ENCODE data around the gene RSRC2.

Gene RSRC2

DNA sequence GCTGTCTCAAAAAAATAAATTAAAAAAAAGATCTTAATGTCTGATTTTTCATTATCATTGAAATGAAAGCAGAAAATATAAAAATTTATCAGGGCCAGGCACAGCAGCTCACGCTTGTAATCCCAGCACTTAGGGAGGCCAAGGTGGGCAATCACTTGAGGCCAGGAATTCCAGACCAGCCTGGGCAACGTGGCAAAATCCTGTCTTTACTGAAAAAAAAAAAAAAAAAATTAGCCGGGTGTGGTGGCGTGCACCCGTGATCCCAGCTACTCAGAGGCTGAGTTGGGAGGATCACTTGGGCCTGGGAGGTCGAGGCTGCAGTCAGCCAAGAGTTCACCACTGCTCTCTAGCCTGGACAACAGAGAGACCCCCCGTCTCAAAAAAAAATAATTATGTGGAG, 66.7 kb downstream of the RSRC2 start:
- TF ChIP-seq SIN3A (IDR thresholded peaks at IDR 0.05; ENCODE audit: borderline replicate concordance, insufficient read depth, low read length) = no peak
- no peak for TF ChIP-seq REST (IDR thresholded peaks at IDR 0.05; ENCODE audit: insufficient read depth in 1 of 2, low read depth in 2 of 2, low read length in 2 of 2)
- no peak for TF ChIP-seq FOXP2 (optimal IDR thresholded peaks at IDR 0.05; ENCODE audit: borderline replicate concordance, extremely low read depth, extremely low read length, insufficient read depth)
- TF ChIP-seq TAF1 (IDR thresholded peaks at IDR 0.05; ENCODE audit: borderline replicate concordance, insufficient read depth, low read length) = no peak
- no peak for TF ChIP-seq POLR2AphosphoS5 (IDR thresholded peaks at IDR 0.05; ENCODE audit: low read depth, low read length)

GRCh38 chr12:122459211-122459610, 67.5 kb downstream of the RSRC2 start:
- no peak for TF ChIP-seq POLR2AphosphoS5 (IDR thresholded peaks at IDR 0.05; ENCODE audit: low read depth, low read length)
- no peak for TF ChIP-seq FOXP2 (optimal IDR thresholded peaks at IDR 0.05; ENCODE audit: borderline replicate concordance, extremely low read depth, extremely low read length, insufficient read depth)
- no peak for TF ChIP-seq SIN3A (IDR thresholded peaks at IDR 0.05; ENCODE audit: borderline replicate concordance, insufficient read depth, low read length)
- TF ChIP-seq TAF1 (IDR thresholded peaks at IDR 0.05; ENCODE audit: borderline replicate concordance, insufficient read depth, low read length) = no peak
- TF ChIP-seq REST (IDR thresholded peaks at IDR 0.05; ENCODE audit: insufficient read depth in 1 of 2, low read depth in 2 of 2, low read length in 2 of 2) = no peak

DNA sequence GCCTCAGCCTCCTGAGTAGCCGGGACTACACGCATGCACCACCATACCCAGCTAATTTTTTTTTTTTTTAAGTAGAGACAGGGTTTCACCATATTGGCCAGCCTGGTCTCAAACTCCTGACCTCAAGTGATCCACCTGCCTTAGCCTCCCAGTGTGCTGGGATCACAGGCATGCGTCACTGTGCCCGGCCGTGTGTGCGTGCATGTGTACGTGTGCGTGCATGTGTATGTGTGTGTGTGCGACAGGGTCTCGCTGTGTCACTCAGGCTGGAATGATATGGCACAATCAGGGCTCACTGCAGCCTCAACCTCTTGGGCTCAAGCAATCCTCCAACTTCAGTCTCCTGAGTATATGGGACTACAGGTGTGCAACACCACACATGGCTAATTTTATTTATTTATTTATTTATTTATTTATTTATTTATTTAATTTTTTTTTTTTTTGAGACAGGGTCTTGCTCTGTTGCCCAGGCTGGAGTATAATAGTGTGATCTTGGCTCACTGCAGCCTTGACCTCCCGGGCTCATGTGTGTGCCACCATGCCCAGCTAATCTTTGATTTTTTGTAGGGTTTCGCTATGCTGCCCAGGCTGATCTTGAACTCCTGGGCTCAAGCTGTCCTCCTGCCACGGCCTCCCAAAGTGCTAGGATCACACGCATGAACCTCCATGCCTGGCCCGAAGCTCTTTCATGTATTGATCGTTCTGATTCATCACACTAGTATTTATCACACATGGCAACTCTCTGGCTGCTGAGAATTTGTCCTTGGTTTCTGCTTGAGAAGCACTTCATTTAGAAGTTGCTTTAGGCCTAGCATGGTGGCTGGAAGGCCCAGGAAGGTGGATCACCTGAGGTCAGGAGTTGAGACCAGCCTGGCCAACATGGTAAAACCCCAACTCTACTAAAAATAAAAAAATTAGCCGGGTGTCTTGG, 68.4 kb downstream of the RSRC2 start:
- no peak for TF ChIP-seq SIN3A (IDR thresholded peaks at IDR 0.05; ENCODE audit: borderline replicate concordance, insufficient read depth, low read length)
- TF ChIP-seq TAF1 (IDR thresholded peaks at IDR 0.05; ENCODE audit: borderline replicate concordance, insufficient read depth, low read length) = no peak
- no peak for TF ChIP-seq REST (IDR thresholded peaks at IDR 0.05; ENCODE audit: insufficient read depth in 1 of 2, low read depth in 2 of 2, low read length in 2 of 2)
- no peak for TF ChIP-seq FOXP2 (optimal IDR thresholded peaks at IDR 0.05; ENCODE audit: borderline replicate concordance, extremely low read depth, extremely low read length, insufficient read depth)
- no peak for TF ChIP-seq POLR2AphosphoS5 (IDR thresholded peaks at IDR 0.05; ENCODE audit: low read depth, low read length)

- no peak for TF ChIP-seq POLR2AphosphoS5 (IDR thresholded peaks at IDR 0.05; ENCODE audit: low read depth, low read length)
- no peak for TF ChIP-seq REST (IDR thresholded peaks at IDR 0.05; ENCODE audit: insufficient read depth in 1 of 2, low read depth in 2 of 2, low read length in 2 of 2)
- no peak for TF ChIP-seq TAF1 (IDR thresholded peaks at IDR 0.05; ENCODE audit: borderline replicate concordance, insufficient read depth, low read length)
- no peak for TF ChIP-seq FOXP2 (optimal IDR thresholded peaks at IDR 0.05; ENCODE audit: borderline replicate concordance, extremely low read depth, extremely low read length, insufficient read depth)
- no peak for TF ChIP-seq SIN3A (IDR thresholded peaks at IDR 0.05; ENCODE audit: borderline replicate concordance, insufficient read depth, low read length)
Observed at GRCh38 chr12:122457627-122458026, 69.1 kb downstream of the RSRC2 start.

Data from PFSK-1 (cell line).